HG03521 (cell line): ENCODE data around the gene SHANK3.
A peak's percentile ranks its signal among the peaks of the same experiment; 100 is the strongest.
"Not testable (repeated sequence)": the region's sequence is repeated elsewhere in the genome, so short reads cannot be mapped to it uniquely, and the experiment has no call there.

ENCODE experiments used
- ATAC-seq: cut with Tn5 transposase; IDR thresholded peaks from one replicate; pipeline ENCODE4 v1.9.1; 2021; ENCODE audit warnings: mild to moderate bottlenecking, moderate library complexity; ENCODE audit not compliant: unreplicated experiment

Gene SHANK3

DNA sequence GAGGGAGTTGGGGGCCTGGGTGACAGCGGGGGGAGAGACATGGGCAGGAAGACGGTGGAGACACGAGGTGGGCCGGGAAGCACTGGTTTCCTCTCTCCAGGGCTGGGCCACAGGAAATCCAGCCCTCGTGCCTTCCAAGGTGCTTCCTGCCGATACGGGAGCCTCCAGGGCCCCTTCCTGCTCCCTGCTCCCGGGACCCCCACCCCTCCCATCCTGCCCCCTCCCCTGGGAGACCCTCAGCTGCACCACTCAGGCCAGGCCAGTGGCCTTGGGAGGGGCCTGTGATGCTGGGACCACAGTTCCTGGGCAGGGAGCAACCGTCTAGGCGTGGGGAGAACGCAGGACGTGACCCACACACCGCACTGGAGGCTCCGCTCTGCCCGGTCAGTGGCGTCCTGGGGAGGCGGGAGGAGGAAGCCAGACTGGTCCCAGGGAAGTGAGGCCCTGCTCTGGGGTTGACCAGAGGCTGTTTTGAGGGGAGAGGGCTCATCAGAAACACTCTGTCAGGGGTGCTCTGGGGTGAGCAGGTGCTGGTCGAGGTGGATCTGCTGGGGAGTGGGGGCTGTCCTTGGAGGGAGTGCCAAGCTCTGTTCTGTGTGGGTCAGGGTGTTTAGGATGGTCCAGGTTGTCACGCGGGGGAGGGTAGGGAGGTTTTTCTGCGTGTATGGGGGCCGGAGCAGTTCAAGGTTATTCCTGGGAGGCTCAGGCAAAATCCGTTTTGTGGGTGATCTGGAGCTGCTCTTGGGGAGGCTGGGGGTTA, at the start of gene SHANK3:
TSS of gene SHANK3 (plus strand) at position 353 of the 760 bp plus-strand sequence.
- ATAC-seq: no peak

DNA sequence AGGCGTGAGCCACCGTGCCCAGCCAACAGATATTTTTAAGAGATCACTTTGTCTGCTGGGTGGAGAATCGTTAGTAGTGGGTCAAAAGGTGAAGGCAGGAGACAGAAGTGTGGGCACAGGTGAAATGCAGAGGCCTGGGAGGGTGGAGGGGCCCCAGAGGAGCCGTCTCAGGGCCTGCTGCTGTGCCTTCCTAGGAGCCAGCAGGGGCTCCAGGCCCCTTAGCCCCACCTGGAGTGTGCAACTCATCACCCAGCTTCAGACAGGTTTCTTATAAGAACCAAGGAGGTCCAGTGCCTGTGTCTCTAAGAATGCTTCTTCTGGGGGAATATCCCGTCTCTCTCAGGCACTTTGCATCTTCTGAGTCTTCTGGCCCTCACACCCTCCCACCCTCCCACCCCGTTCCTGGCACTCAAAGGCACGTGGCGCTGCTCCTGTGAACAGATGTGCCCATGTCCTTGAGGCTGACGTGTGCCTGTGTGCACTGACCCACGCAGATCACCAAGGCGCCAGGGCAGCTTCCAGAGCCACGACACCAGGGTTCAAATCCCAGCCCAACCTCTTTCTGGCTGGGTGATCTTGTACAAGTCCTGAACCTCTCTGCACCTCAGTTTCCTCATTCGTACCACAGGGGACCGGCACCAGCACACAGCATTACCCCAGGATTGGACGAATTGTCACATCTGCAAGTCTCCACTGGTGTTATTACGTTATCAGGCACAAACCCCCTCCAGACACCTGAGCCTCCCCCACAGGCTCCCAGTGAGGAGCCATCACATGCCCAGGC, 48.1 kb upstream of the SHANK3 start:
- no peak for ATAC-seq

DNA sequence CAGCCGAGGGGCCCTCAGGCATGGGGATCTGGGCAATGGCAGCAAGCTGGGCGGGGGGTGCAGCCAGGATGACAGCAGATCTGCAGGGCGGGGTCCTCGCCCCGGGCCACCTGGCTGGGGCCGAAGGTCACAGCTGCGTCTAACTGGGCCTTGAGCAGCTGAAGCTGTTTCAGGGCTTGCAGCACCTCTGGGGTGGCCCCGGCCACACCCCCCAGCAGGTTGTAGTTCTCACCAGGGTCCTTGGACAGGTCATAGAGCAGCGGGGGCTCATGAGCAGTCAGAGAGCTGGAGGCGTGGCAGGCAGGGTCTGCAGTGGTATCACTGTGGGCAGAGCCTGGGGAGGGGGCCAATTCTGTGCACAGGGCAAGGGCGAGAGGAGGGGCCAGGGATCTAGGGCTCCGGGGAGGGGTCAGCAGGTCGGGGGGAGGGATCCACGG, 47.5 kb upstream of the SHANK3 start:
- ATAC-seq: no peak

DNA sequence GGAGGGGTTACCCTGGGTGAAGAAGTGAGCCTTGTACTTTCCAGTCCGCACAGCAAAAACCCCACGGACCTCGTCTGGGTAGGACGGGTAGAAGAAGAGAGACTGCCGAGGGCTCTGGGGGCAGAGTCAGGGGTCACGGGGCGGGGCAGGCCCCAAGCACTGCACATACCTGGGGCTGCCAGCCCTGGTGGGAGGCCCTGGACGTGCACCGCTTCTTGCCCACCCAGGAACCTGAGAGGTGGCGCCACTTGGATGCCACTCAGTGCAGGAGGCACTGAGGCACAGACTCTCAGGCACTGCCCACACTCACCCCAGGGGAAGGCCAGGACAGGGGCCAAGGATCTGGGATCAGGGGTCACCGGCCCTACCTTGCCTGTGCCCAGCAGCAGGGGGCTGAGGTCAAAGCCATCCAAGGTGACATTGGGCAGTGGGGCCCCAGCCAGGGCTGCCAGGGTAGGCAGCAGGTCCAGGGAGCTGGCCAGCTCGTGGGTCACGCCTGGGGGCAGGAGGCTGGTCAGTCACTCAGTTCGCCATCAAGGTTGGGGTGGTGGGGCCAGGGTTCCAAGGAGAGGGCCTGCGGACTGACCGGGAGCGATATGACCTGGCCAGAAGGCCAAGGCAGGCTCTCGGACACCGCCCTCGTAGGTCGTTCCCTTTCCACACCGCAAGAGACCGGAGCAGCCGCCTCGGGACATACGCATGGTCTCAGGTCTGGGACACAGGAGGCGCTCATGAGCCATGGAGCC, 46.9 kb upstream of the SHANK3 start:
- no peak for ATAC-seq

DNA sequence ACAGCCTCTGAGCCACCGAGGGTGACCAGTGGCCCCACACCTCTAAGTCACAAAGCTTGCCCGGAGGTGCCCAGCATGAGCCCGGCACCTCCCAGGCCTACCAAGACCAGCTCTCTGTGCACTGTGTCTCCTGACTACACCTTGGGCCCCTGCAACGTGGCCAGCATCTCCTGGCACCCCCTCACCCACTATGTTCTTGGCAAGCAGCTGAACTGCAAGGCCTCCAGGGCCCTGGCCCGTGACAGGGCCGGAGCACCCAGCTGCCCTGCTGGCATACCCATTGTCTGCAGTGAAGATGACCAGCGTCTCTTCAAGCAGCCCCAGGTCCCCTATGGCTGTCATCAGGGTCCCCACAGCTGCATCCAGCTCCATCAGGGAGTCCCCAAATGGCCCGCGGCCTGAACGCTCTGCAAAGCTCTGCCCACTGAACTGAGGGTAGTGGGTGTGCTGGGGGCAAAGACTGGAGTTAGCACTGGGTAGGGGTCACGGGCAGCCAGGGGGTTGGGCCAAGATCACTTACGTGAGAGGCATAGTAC, 46.2 kb upstream of the SHANK3 start:
- ATAC-seq: no peak

DNA sequence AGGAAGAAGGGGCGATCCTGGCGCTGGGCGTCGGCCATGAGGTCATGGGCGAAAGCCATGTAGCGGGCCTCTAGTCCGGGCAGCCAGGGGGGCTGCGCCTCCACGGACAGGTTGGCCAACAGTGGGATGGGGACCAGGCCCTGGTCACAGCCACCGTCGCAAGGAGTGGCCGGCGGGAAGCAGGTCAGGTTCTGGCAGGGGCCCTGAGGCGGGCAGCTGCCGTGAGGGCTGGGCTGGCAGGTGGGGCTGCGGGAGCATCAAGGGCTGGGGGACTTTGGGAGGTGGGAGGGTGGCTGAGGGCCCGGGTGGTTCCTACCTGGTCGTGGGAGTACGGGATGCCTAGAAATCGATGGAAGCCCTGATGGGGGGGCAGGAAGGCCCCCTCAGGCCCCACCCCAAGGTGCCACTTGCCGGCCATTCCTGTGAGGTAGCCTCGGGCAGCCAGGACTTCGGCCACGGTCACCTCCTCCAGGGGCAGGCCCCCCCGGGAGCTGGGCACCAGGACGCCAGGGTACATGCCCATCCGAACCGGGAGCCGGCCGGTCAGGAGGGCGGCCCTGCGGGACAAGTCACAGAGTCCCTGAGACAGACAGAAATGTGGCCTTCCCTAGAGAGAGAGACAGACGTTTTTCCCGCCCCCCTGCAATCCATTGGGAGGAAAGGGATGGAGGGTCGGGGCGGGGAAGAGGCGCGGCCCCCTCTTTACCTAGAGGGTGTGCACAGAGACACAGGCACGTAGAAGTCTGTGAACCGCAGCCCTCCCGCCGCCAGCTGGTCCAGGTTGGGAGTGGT, 45.6 kb upstream of the SHANK3 start:
- ATAC-seq: no peak

DNA sequence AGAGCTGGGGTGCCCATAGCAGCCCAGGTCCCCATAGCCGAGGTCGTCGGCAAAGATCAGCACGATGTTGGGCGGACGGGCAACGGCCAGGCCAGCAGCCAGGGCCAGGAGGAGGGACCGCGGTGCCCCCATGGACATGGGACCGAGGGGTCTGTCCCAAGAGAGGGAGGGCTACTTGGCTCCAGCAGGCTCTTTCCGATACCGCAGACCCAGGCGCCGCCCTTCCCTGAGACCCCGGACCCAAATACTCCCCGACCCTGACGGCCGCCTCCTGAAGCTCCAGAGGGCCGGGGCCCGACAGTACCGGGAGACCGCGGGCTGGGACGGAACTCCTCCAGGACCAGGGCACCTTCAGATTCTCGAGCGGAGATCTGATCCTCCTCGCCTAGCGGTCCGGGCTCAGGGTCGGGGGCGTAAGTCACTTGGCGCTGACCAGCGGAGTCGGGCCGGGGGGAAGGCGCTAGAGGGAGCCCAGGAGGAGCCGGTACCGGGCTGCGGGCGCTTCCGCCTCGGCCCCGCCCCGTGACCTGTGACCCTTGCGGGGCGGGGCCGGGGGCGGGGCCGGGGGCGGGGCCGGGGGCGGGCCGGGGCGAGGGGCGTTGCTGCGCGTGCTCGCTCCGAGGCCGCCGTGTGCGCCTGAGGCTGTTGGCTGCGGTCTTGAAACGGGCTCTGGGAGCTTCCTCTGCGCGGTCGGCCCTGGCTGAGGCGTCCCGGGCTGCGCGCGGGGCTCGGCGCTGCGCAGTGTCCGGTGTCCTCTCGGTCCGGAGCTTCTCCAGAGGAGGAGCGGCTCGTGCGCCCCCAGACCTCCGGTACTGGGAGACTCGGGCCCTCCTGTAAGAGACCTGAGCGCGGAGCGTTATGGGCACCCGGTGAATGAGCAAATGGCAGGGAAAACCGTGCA, 44.7 kb upstream of the SHANK3 start, which contains the start of gene ARSA:
TSS of gene ARSA (minus strand) at position 511 of the 901 bp plus-strand sequence. CDS start at position 138, 373 bp downstream.
- ATAC-seq: peak; percentile 72

DNA sequence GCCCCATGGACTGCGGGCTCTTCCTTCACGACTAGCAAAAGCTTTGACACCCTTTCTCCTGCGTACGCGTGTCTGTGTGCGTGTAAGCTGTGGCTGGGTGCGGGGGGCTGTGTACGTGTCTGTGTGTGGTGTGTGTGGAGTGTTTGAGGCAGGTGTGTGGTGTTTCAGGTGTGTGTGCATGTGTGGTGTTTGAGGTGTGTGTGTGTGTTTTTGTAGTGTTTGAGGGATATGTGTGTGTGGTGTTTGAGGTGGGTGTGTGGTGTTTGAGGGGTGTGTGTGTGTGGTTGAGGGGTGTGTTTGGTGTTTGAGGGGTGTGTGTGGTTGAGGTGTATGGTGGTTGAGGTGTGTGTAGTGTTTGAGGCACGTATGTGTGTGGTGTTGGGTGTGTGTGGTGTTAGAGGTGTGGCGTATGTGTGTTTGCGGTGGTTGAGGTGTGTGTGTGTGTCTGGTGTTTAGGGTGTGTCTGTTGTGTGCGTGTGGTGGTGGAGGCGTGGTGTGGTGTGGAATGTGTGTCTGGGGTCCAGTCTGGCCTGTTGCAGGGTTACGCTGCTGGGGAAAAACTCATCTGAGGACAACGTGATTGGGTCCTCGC, 44.0 kb upstream of the SHANK3 start:
- no peak for ATAC-seq

DNA sequence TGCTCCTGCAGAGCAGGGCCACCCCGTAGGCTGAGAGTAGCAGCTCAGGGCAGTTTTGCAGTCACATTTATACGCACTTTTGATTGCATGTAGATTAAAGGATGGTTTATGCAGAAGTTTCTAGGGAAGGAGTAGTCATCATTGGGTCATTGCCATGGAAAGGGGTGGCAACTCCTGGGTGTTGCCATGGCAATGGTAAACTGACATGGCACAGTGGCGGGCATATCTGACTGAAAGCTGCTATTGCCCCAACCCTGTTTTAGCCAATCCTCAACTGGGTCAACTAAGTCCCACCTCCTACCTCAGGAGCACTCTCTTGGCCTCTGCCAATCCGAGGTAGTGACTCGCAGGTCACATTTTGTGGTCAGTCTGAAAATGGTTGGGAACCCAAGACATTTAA, 42.2 kb upstream of the SHANK3 start:
- ATAC-seq: no peak

DNA sequence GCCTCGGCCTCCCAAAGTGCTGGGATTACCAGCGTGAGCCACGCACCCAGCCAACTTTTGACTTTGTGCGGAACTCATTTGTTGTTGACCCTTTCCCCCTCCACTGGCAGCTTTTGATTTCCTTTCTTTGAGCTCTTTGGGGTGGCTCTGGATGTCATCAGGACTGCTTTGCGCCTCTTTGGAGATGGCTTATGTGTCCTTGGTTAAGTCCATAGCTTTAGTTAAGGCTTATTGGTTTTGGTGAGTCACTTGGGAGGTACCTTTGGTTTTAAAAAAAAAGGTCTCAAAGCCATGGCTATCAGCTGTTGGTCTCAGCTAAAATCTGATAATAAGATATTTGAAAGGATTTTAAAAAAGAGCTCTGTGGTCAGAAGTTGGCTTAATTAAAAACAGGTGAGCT, 39.5 kb upstream of the SHANK3 start:
- no peak for ATAC-seq

DNA sequence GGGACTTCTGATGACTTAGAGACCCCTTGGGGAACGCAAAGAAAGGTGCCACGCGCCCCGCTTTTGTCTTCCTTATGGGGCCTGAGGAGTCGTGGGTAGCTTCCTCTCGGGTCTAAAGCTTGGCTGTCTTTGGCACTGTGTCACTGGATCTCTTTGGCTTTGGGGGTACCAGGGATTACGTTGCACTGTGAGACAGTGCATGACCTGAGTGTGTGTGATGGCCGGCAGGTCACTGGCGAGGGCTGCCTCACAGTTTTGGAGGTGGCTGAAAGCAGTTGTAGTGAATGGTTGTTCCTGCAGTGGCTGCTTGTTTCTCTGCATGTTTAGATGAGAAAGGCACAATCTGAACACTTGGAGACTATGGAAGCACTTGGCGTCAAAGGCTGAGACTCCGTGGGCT, 38.9 kb upstream of the SHANK3 start:
- no peak for ATAC-seq

DNA sequence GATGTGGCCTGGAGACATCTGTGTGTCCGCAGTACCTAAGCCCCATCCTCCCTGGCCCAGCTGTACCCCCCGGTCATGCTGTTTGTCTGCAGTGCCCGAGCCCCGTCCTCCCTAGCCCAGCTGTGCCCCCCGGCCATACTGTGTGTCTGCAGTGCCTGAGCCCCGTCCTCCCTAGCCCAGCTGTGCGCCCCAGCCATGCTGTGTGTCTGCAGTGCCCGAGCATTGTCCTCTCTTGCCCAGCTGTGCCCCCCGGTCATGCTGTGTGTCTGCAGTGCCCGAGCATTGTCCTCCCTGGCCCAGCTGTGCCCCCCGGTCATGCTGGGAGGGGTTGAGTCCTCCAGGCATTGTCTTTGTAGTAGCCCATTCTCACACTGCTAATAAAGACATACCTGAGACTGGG, 37.0 kb upstream of the SHANK3 start:
- ATAC-seq: no peak

DNA sequence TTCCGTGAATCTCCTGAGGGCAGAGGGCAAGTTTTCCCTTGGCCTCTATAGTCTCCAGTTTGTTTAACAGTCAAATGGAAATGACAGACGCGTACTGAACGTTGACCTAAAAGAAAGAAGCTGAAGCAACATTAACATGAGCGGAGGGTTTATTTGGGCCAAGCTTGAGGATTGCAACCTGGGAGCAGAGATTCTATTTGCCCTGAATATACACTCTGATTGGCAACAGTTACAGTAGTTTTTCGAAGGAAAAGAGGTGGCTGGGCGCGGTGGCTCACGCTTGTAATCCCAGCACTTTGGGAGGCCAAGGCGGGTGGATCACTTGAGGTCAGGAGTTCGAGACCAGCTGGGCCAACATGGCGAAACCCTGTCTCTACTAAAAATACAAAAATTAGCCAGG, 32.3 kb upstream of the SHANK3 start:
- ATAC-seq: not testable (repeated sequence)

DNA sequence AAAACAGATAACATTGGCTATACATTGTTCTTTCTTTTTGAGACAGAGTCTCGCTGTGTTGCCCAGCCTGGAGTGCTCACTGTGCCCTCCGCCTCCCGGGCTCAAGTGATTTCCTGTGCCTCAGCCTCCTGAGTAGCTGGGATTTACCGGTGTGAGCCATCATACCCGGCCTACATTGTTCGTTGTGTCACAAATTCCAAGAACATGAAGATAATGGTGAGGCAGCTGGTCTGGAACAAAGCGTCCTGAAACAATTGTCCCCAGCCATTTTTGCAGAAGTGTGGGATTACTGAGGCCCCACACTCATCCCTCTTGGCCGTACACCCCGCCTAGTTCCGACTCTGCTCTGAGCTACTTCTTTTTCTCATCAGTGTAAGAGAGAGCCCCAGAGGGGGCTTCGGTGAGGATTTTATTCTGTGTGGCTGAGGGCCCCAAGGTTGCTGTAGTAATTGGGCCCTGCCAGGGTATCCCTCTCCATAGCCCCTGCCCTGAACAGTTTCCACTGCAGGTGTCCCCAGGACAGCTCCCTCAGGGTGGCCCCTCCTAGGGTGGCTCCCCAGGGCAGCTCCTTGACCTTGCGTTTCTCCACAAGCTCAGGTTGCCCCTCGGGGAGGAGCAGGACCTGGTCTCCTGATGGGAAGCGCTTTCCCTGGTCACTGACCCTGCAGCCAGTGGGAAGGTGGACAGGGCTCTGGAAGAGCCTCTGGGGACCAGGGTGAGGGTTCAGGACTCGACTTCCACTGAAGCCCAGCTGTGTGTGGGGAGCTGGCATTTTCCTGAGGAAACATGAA, 31.6 kb upstream of the SHANK3 start:
- no peak for ATAC-seq

DNA sequence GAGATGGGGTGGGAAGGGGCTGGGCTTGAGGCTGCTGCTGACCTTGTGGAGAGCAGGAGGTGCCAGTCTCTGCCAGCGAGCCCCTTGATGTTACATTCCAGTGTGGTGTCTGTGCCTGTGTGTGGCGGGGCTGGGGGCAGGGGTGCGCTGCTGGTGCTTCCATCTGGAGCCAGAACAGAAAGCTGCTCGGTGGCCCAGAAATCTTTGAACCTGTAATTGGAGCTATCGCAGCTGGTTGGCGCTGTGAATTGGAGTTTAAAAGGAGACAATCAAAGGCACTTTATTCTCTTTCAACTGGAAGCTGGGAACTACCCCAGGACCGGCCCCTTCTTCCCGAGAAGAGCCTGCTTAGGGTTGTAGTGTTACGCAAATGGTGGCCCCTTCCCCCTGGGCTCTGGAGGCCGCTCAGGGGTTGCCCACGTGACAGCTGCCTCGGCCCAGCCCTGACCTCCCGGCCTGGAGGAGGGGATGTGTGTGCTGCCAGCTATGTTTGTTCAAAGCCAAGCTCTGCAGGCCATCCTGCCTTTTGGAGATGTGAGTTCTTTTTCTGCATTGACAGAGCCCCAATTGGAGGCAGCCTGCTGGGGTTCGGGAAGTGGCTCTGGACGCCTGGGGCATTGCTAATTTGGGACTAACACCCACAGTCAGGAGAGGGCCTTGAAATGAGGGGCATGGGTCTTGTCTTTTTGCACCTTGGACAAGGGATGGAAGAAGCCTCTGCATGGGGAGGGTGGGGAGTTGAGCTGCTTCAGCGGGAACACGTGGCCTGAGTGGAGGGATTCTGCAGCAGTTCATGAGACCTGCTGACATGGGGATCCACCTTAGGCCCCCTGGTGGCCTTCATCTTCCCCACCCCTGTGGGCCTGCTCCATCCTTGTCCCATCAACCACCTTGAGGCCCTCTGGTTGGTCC, 30.7 kb upstream of the SHANK3 start:
- no peak for ATAC-seq

DNA sequence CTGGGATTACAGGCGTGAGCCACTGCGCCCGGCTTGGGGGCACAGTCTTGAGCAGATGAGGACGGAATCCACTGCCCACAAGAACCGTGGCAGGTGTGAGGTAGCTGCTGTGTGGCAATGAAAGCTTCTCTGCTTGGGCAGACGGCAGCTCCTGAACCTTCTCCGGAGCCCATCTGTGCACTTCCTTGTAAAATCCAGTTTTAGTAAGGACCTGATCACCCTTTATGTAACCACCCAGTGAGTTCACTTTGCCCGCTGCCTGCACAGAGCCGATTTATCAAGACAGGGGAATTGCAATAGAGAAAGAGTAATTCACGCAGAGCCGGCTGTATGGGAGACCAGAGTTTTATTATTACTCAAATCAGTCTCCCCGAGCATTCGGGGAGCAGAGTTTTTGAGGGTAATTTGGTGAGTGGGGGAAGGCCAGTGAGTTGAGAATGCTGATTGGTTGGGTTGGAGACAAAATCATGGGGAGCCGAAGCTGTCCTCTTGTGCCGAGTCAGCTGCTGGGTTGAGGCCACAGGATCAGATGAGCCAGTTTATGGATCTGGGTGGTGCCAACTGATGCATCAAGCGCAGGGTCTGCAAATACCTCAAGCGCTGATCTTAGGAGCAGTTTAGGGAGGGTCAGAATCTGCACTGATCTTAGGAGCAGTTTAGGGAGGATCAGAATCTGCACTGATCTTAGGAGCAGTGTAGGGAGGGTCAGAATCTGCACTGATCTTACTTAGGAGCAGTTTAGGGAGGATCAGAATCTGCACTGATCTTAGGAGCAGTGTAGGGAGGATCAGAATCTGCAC, 29.4 kb upstream of the SHANK3 start:
- not testable (repeated sequence) for ATAC-seq

DNA sequence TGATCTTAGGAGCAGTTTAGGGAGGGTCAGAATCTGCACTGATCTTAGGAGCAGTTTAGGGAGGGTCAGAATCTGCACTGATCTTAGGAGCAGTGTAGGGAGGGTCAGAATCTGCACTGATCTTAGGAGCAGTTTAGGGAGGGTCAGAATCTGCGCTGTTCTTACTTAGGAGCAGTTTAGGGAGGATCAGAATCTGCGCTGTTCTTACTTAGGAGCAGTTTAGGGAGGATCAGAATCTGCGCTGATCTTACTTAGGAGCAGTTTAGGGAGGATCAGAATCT, 28.9 kb upstream of the SHANK3 start:
- not testable (repeated sequence) for ATAC-seq
